HepG2 (cell line): ENCODE results near the gene NEK9. TPM values are rescaled to one million over a fixed set of nuclear protein-coding genes. Genes with fewer than 3 reads are reported as not detected.

Experiments used
- GMEB1 ChIP-seq: sonication (generic); formaldehyde crosslinking; IDR thresholded peaks from 2 replicates; pipeline ENCODE4 v1.5.1; 2020; ENCODE audit warnings: missing genetic modification reagents, mild to moderate bottlenecking, borderline replicate concordance
- HDAC1 ChIP-seq: sonication (generic); formaldehyde crosslinking; IDR thresholded peaks from 2 replicates; pipeline ENCODE4 v1.5.1; 2020; ENCODE audit warnings: mild to moderate bottlenecking, missing genetic modification reagents
- HOMEZ ChIP-seq: IDR thresholded peaks from 2 replicates; pipeline ENCODE4 v1.6.1; 2016; ENCODE audit warnings: low read depth
- MAZ ChIP-seq, 2 experiments: sonication (generic) in 1 of 2; formaldehyde crosslinking in 1 of 2; IDR thresholded peaks; 2 replicates each; pipeline versions ENCODE4 v1.5.0 to v1.6.1; 2012 to 2020; ENCODE audit warnings: low read depth in 2 of 2, mild to moderate bottlenecking in 2 of 2, borderline replicate concordance in 1 of 2, improper control_type of control experiment in 1 of 2, low read length in 1 of 2, missing genetic modification reagents in 1 of 2, moderate library complexity in 1 of 2
- MBD4 ChIP-seq: IDR thresholded peaks from 2 replicates; pipeline ENCODE4 v1.6.1; 2012; ENCODE audit warnings: low read length, inconsistent platforms, borderline replicate concordance
- MED1 ChIP-seq: sonication (generic); formaldehyde crosslinking; IDR thresholded peaks from 2 replicates; pipeline ENCODE4 v1.4.0; 2020; ENCODE audit warnings: missing genetic modification reagents
- MIER2 ChIP-seq: IDR thresholded peaks from 2 replicates; pipeline ENCODE4 v1.6.1; 2016; ENCODE audit warnings: missing biosample characterization, missing genetic modification reagents
- POGK ChIP-seq: sonication (generic); formaldehyde crosslinking; conservative IDR thresholded peaks from 2 replicates; pipeline ENCODE4 v1.8.0; 2022; ENCODE audit warnings: mild to moderate bottlenecking, moderate library complexity, missing genetic modification reagents
- SIN3A ChIP-seq: IDR thresholded peaks from 2 replicates; pipeline ENCODE4 v1.6.1; 2011; ENCODE audit warnings: low read depth, mild to moderate bottlenecking, control low read depth, low read length, borderline replicate concordance
- SYNCRIP ChIP-seq: fragments of 200-400 bp; formaldehyde crosslinking; IDR thresholded peaks from 2 replicates; pipeline ENCODE4 v1.6.1; 2018; ENCODE audit warnings: mild to moderate bottlenecking, low read depth, low read length; ENCODE audit not compliant: insufficient read depth
- ZBTB37 ChIP-seq: sonication (generic); formaldehyde crosslinking; IDR thresholded peaks from 2 replicates; pipeline ENCODE4 v1.4.0; 2020; ENCODE audit warnings: mild to moderate bottlenecking, missing genetic modification reagents
- ZFP36 ChIP-seq: fragments of 150-350 bp; IDR thresholded peaks from 2 replicates; pipeline ENCODE4 v1.6.1; 2018; ENCODE audit warnings: borderline replicate concordance, low read length, low read depth; ENCODE audit not compliant: partially characterized antibody
- ZNF326 ChIP-seq: sonication (generic); formaldehyde crosslinking; IDR thresholded peaks from 2 replicates; pipeline ENCODE4 v1.4.0; 2020; ENCODE audit warnings: missing genetic modification reagents, borderline replicate concordance
- ZNF331 ChIP-seq: sonication (generic); formaldehyde crosslinking; IDR thresholded peaks from 2 replicates; pipeline ENCODE4 v1.4.0; 2020; ENCODE audit warnings: missing genetic modification reagents
- ZNF503 ChIP-seq: sonication (generic); formaldehyde crosslinking; IDR thresholded peaks from 2 replicates; pipeline ENCODE4 v1.4.0; 2020; ENCODE audit warnings: missing genetic modification reagents
- ZNF558 ChIP-seq: sonication (generic); formaldehyde crosslinking; IDR thresholded peaks from 2 replicates; pipeline ENCODE4 v1.9.0; 2022; ENCODE audit warnings: mild to moderate bottlenecking, missing genetic modification reagents, borderline replicate concordance
- ZNF788 ChIP-seq: sonication (generic); formaldehyde crosslinking; IDR thresholded peaks from 2 replicates; pipeline ENCODE4 v1.5.0; 2020; ENCODE audit warnings: mild to moderate bottlenecking, missing genetic modification reagents, borderline replicate concordance
- ZNF878 ChIP-seq: sonication (generic); formaldehyde crosslinking; IDR thresholded peaks from 2 replicates; pipeline ENCODE4 v1.8.1; 2023; ENCODE audit warnings: mild to moderate bottlenecking, missing genetic modification reagents, moderate library complexity
- polyA plus RNA-seq, 8 experiments: library from polyadenylated mRNA; depleted of rRNA in 3 of 8; stranded (reverse) in 7 of 8; unstranded in 1 of 8; fragments of >200 nt; fragmentation: Illumina TruSeq in 4 of 8; extraction: Trizol in 4 of 8; gene quantifications; 2 replicates each; pipeline versions ENCODE4 v1.2.1 to v1.2.3, GENCODE V29; 2011 to 2016; ENCODE audit warnings: low read depth in 4 of 8, missing spikeins in 1 of 8, mixed read lengths in 1 of 8; ENCODE audit not compliant: insufficient read depth in 1 of 8
- total RNA-seq, 5 experiments: library from RNA; depleted of rRNA; stranded (reverse); fragments of >200 nt; fragmentation: Illumina TruSeq; extraction: Trizol; gene quantifications; 2 replicates each; pipeline ENCODE4 v1.2.3, GENCODE V29; 2016; ENCODE audit warnings: low read depth in 1 of 5

NEK9 gene
- total and polyA plus RNA-seq, 2 of the 13 experiments (the other 11 are each of a cell fraction or from before 2014, with no cell fraction given) = 16.5 to 27.3 TPM

- TF ChIP-seq ZNF503 (CRISPR knock-in tag) (no peak), HOMEZ (CRISPR knock-in tag) (no peak), HDAC1 (CRISPR knock-in tag) (no peak; the same call in 1 of the 2 replicates), ZNF558 (CRISPR knock-in tag) (peak; percentile 86; the same call in 1 of the 2 replicates), POGK (CRISPR knock-in tag) (peak; percentile 72), MED1 (peak; percentile 43), ZNF326 (CRISPR knock-in tag) (no peak), ZNF788 (CRISPR knock-in tag) (no peak), ZNF878 (CRISPR knock-in tag) (0 out of 2 replicates have a peak, but pooled peaks have one; percentile 20), MBD4 (no peak), MIER2 (CRISPR knock-in tag) (no peak), ZBTB37 (CRISPR knock-in tag) (no peak), SIN3A (no peak), GMEB1 (no peak), ZNF331 (CRISPR knock-in tag) (no peak), ZFP36 (no peak), SYNCRIP (no peak), MAZ (IDR thresholded peaks at IDR 0.05; ENCODE audit: borderline replicate concordance, low read depth, low read length) (no peak), MAZ (CRISPR knock-in tag; IDR thresholded peaks at IDR 0.05; ENCODE audit: low read depth) (peak; percentile 56)
Measured at GRCh38 chr14:75050852-75051555, 75.8 kb downstream of the NEK9 start, which contains the start of gene MLH3 (continued).
